Measurements from ENCODE around the gene PLPPR5. TPM values are rescaled to one million over a fixed set of nuclear protein-coding genes. Genes with fewer than 3 reads are reported as not detected.
A peak's percentile ranks its signal among the peaks of the same experiment; 100 is the strongest.
"Not testable (repeated sequence)": the region's sequence is repeated elsewhere in the genome, so short reads cannot be mapped to it uniquely, and the experiment has no call there.

The PLPPR5 gene
- total RNA-seq (4.1 TPM), polyA plus RNA-seq (0.66 TPM)

- H3K36me3 ChIP-seq (ENCODE audit: insufficient read depth) = no peaks in the 10 kb centered on the region
- peak within 1 kb of the TSS; percentile 65 for H3K4me3 ChIP-seq (ENCODE audit: low read depth, low read length)
- under 1% methylated on average over 51 of the region's 56 CpGs for WGBS
- H3K27ac ChIP-seq (ENCODE audit: low read depth) = no peak within 1 kb of the TSS
- DNase-seq (ENCODE audit: extremely low spot score) = no peak
- no peaks in the 10 kb centered on the region for H3K4me1 ChIP-seq (ENCODE audit: insufficient read depth)
These were observed at the start of gene PLPPR5 for GRCh38 chr1:99004861-99005442. PLPPR5 (minus strand) TSS chr1:99004861; CDS start chr1:99004671, 190 bp downstream.

GRCh38 chr1:99051611-99052283, 47.1 kb upstream of the PLPPR5 start:
- WGBS = 94% methylated on average over 10 of the region's 10 CpGs
- Histone ChIP-seq H3K4me3 (ENCODE audit: low read depth, low read length) (no peak overlapping the region), H3K4me1 (ENCODE audit: insufficient read depth) (no peaks in the 10 kb centered on the region), H3K36me3 (ENCODE audit: insufficient read depth) (no peaks in the 10 kb centered on the region), H3K27ac (ENCODE audit: low read depth) (no peak overlapping the region)
- DNase-seq (ENCODE audit: extremely low spot score) = no peak

GRCh38 chr1:99049745-99050144, 45.1 kb upstream of the PLPPR5 start:
- WGBS = 74% methylated on average over 3 of the region's 3 CpGs
- Histone ChIP-seq H3K27ac (ENCODE audit: low read depth) (no peak overlapping the region), H3K4me1 (ENCODE audit: insufficient read depth) (no peaks in the 10 kb centered on the region), H3K36me3 (ENCODE audit: insufficient read depth) (no peaks in the 10 kb centered on the region), H3K4me3 (ENCODE audit: low read depth, low read length) (no peak overlapping the region)
- no peak for DNase-seq (ENCODE audit: extremely low spot score)

- H3K4me1 ChIP-seq (ENCODE audit: insufficient read depth); DNase-seq (ENCODE audit: extremely low spot score): not testable (repeated sequence)
- WGBS = 67% methylated on average over 5 of the region's 5 CpGs
These were observed 32.1 kb upstream of the PLPPR5 start for GRCh38 chr1:99036746-99037145.

GRCh38 chr1:99018313-99018712, 13.7 kb upstream of the PLPPR5 start:
- Histone ChIP-seq H3K36me3 (ENCODE audit: insufficient read depth) (no peaks in the 10 kb centered on the region), H3K4me3 (ENCODE audit: low read depth, low read length) (no peak overlapping the region), H3K4me1 (ENCODE audit: insufficient read depth) (no peaks in the 10 kb centered on the region), H3K27ac (ENCODE audit: low read depth) (no peak overlapping the region)
- no peak for DNase-seq (ENCODE audit: extremely low spot score)
- WGBS = 43% methylated on average over 3 of the region's 3 CpGs

More at GRCh38 chr1:99036746-99037145, 32.1 kb upstream of the PLPPR5 start:
- not testable (repeated sequence) for H3K4me3 ChIP-seq (ENCODE audit: low read depth, low read length); H3K36me3 ChIP-seq (ENCODE audit: insufficient read depth); H3K27ac ChIP-seq (ENCODE audit: low read depth)

GRCh38 chr1:99017655-99018054, 13.0 kb upstream of the PLPPR5 start:
- WGBS = 47% methylated on average over 2 of the region's 2 CpGs
- no peak overlapping the region for H3K27ac ChIP-seq (ENCODE audit: low read depth)
- H3K36me3 ChIP-seq (ENCODE audit: insufficient read depth) = no peaks in the 10 kb centered on the region
- no peaks in the 10 kb centered on the region for H3K4me1 ChIP-seq (ENCODE audit: insufficient read depth)
- no peak for DNase-seq (ENCODE audit: extremely low spot score)
- no peak overlapping the region for H3K4me3 ChIP-seq (ENCODE audit: low read depth, low read length)

GRCh38 chr1:99010679-99011078, 6.0 kb upstream of the PLPPR5 start:
- H3K36me3 ChIP-seq (ENCODE audit: insufficient read depth) = no peaks in the 10 kb centered on the region
- no peak overlapping the region for H3K4me3 ChIP-seq (ENCODE audit: low read depth, low read length)
- no peaks in the 10 kb centered on the region for H3K4me1 ChIP-seq (ENCODE audit: insufficient read depth)
- H3K27ac ChIP-seq (ENCODE audit: low read depth) = no peak overlapping the region
- WGBS = 60% methylated on average over 2 of the region's 2 CpGs
- no peak for DNase-seq (ENCODE audit: extremely low spot score)

- no peaks in the 10 kb centered on the region for H3K36me3 ChIP-seq (ENCODE audit: insufficient read depth)
- no peak overlapping the region for H3K27ac ChIP-seq (ENCODE audit: low read depth)
- H3K4me3 ChIP-seq (ENCODE audit: low read depth, low read length) = no peak overlapping the region
- no peaks in the 10 kb centered on the region for H3K4me1 ChIP-seq (ENCODE audit: insufficient read depth)
- DNase-seq (ENCODE audit: extremely low spot score) = no peak
- WGBS = 72% methylated on average over 3 of the region's 3 CpGs
These were observed 2.7 kb upstream of the PLPPR5 start for GRCh38 chr1:99007366-99007765.

- Histone ChIP-seq H3K4me3 (ENCODE audit: low read depth, low read length) (peak overlapping the region; percentile 65), H3K36me3 (ENCODE audit: insufficient read depth) (no peaks in the 10 kb centered on the region), H3K4me1 (ENCODE audit: insufficient read depth) (no peaks in the 10 kb centered on the region), H3K27ac (ENCODE audit: low read depth) (no peak overlapping the region)
- WGBS = 19% methylated on average over 8 of the region's 8 CpGs
- DNase-seq (ENCODE audit: extremely low spot score) = no peak
These were observed 879 bp upstream of the PLPPR5 start for GRCh38 chr1:99005537-99005942.

GRCh38 chr1:99004254-99004860, 304 bp downstream of the PLPPR5 start:
- no peaks in the 10 kb centered on the region for H3K4me1 ChIP-seq (ENCODE audit: insufficient read depth)
- under 1% methylated on average over 66 of the region's 66 CpGs for WGBS
- no peak for DNase-seq (ENCODE audit: extremely low spot score)
- H3K4me3 ChIP-seq (ENCODE audit: low read depth, low read length) = peak overlapping the region; percentile 65
- no peak overlapping the region for H3K27ac ChIP-seq (ENCODE audit: low read depth)
- no peaks in the 10 kb centered on the region for H3K36me3 ChIP-seq (ENCODE audit: insufficient read depth)

- Histone ChIP-seq H3K4me3 (ENCODE audit: low read depth, low read length) (peak overlapping the region; percentile 65), H3K36me3 (ENCODE audit: insufficient read depth) (no peaks in the 10 kb centered on the region), H3K27ac (ENCODE audit: low read depth) (no peak overlapping the region), H3K4me1 (ENCODE audit: insufficient read depth) (no peaks in the 10 kb centered on the region)
- DNase-seq (ENCODE audit: extremely low spot score) = no peak
- WGBS = 18% methylated on average over 20 of the region's 20 CpGs
These were observed 944 bp downstream of the PLPPR5 start for GRCh38 chr1:99003581-99004253.

- Histone ChIP-seq H3K4me1 (ENCODE audit: insufficient read depth) (no peaks in the 10 kb centered on the region), H3K4me3 (ENCODE audit: low read depth, low read length) (no peak overlapping the region), H3K36me3 (ENCODE audit: insufficient read depth) (no peaks in the 10 kb centered on the region), H3K27ac (ENCODE audit: low read depth) (no peak overlapping the region)
- no peak for DNase-seq (ENCODE audit: extremely low spot score)
- WGBS = 58% methylated on average over 3 of the region's 3 CpGs
These were observed 11.8 kb downstream of the PLPPR5 start for GRCh38 chr1:98992844-98993243.

- Histone ChIP-seq H3K4me3 (ENCODE audit: low read depth, low read length) (no peak overlapping the region), H3K4me1 (ENCODE audit: insufficient read depth) (no peaks in the 10 kb centered on the region), H3K36me3 (ENCODE audit: insufficient read depth) (no peaks in the 10 kb centered on the region), H3K27ac (ENCODE audit: low read depth) (no peak overlapping the region)
- 76% methylated on average over 4 of the region's 4 CpGs for WGBS
- no peak for DNase-seq (ENCODE audit: extremely low spot score)
These were observed 13.3 kb downstream of the PLPPR5 start for GRCh38 chr1:98991127-98992012.
